HCT116 (cell line): ENCODE results near the gene OR6K3. TPM values are rescaled to one million over a fixed set of nuclear protein-coding genes. Genes with fewer than 3 reads are reported as not detected.
"Not testable (repeated sequence)": the region's sequence is repeated elsewhere in the genome, so short reads cannot be mapped to it uniquely, and the experiment has no call there.

Experiments
- ATAC-seq: fragments of 200-7000 bp; cut with Tn5 transposase; 2 replicates; pipeline ENCODE4 v1.9.1; 2020; ENCODE audit warnings: mild to moderate bottlenecking, moderate library complexity
- BruUV-seq: library from RNA; stranded (reverse); fragments of 400-500 nt; replicated peaks from 2 replicates; lab custom pipeline; 2021; lab: Mats Ljungman, UMichigan
- CTCF ChIA-PET: fragments of 300-600 bp; sonication (Branson Sonifier 250); formaldehyde crosslinking; loops from one replicate; lab custom pipeline; 2021; ENCODE audit warnings: antibody characterized with exemption; lab: Charles Lee
- POLR2A ChIA-PET: fragments of 300-600, 350-600 bp; sonication (Branson Sonifier 250); formaldehyde crosslinking; loops from one replicate; lab custom pipeline; 2021; ENCODE audit warnings: antibody characterized with exemption; lab: Charles Lee
- RAD21 ChIA-PET, 2 experiments: fragments of 300-600 bp; sonication (Branson Sonifier 250); formaldehyde crosslinking; loops; one replicate each; lab custom pipeline; 2023; ENCODE audit warnings: low total read pairs in 2 of 2; ENCODE audit not compliant: uncharacterized antibody in 2 of 2, unreplicated experiment in 2 of 2, low non-redundant PET in 1 of 2; lab: Charles Lee
- DNase-seq: peaks from one replicate; pipeline ENCODE4 v3.0.0-alpha.2; 2010; ENCODE audit warnings: low read depth, low spot score
- H2AFZ ChIP-seq: fragments of 200-600 bp; shearing (Covaris generic), sonication (generic); 2 replicates; pipeline ENCODE4 v1.6.1; 2017; ENCODE audit warnings: low read depth, mixed run types, mixed read lengths, antibody characterized with exemption, low read length; ENCODE audit not compliant: poor library complexity, severe bottlenecking
- H3K27ac ChIP-seq: 2 replicates; pipeline ENCODE4 v1.5.1; 2012; ENCODE audit warnings: low read depth, low read length
- H3K27me3 ChIP-seq: fragments of 200-600 bp; sonication (generic); 2 replicates; pipeline ENCODE4 v1.6.1; 2016; ENCODE audit warnings: mixed run types, low read length, mixed read lengths; ENCODE audit not compliant: insufficient read depth
- H3K36me3 ChIP-seq, 2 experiments: fragments of 200-500 bp in 1 of 2; fragments of 200-600 bp in 1 of 2; sonication (Bioruptor generic) in 1 of 2; sonication (generic) in 1 of 2; 2 replicates each; pipeline versions ENCODE4 v1.5.1 to v1.6.1; 2014 to 2016; ENCODE audit warnings: low read length in 2 of 2, inconsistent platforms in 1 of 2, mixed read lengths in 1 of 2, mixed run types in 1 of 2; ENCODE audit not compliant: insufficient read depth in 2 of 2, control insufficient read depth in 1 of 2
- H3K4me1 ChIP-seq, 2 experiments: fragments of 200-600 bp in 1 of 2; sonication (generic) in 1 of 2; 2 replicates each; pipeline versions ENCODE4 v1.5.1 to v1.6.1; 2012 to 2017; ENCODE audit warnings: low read length in 2 of 2, inconsistent platforms in 1 of 2, mild to moderate bottlenecking in 1 of 2, mixed read lengths in 1 of 2, mixed run types in 1 of 2, moderate library complexity in 1 of 2; ENCODE audit not compliant: insufficient read depth in 2 of 2, control insufficient read depth in 1 of 2
- H3K4me2 ChIP-seq: fragments of 200-600 bp; sonication (generic); 2 replicates; pipeline ENCODE4 v1.6.1; 2017; ENCODE audit warnings: mixed run types, low read length, mixed read lengths
- H3K4me3 ChIP-seq, 2 experiments: fragments of 200-600 bp in 1 of 2; sonication (generic) in 1 of 2; replicated peaks in 1 of 2; 2 replicates each; pipeline ENCODE4 v1.5.1; 2011 to 2016; ENCODE audit warnings: low read length in 2 of 2, control low read depth in 1 of 2, low read depth in 1 of 2, mild to moderate bottlenecking in 1 of 2, mixed read lengths in 1 of 2, mixed run types in 1 of 2
- H3K79me2 ChIP-seq: fragments of 200-600 bp; sonication (generic); 2 replicates; pipeline ENCODE4 v1.6.1; 2017; ENCODE audit warnings: mild to moderate bottlenecking, mixed run types, low read length, moderate library complexity, mixed read lengths; ENCODE audit not compliant: insufficient read depth
- H3K9ac ChIP-seq: fragments of 200-600 bp; sonication (generic); 2 replicates; pipeline ENCODE4 v1.6.1; 2016; ENCODE audit warnings: low read length, mixed read lengths
- H3K9me2 ChIP-seq: fragments of 200-600 bp; sonication (generic), shearing (Covaris generic); 2 replicates; pipeline ENCODE4 v1.6.1; 2017; ENCODE audit warnings: mixed run types, mild to moderate bottlenecking, moderate library complexity; ENCODE audit not compliant: insufficient read depth
- H3K9me3 ChIP-seq, 2 experiments: fragments of 200-500 bp in 1 of 2; fragments of 200-600 bp in 1 of 2; sonication (Bioruptor generic) in 1 of 2; sonication (generic) in 1 of 2; 2 replicates each; pipeline ENCODE4 v1.6.1; 2014 to 2017; ENCODE audit warnings: low read length in 2 of 2, mixed read lengths in 2 of 2, inconsistent platforms in 1 of 2, low read depth in 1 of 2, mild to moderate bottlenecking in 1 of 2, mixed run types in 1 of 2, moderate library complexity in 1 of 2; ENCODE audit not compliant: control insufficient read depth in 1 of 2, insufficient read depth in 1 of 2
- H4K20me1 ChIP-seq: fragments of 200-600 bp; sonication (generic), shearing (Covaris generic); 2 replicates; pipeline ENCODE4 v1.6.1; 2017; ENCODE audit warnings: mixed run types, mild to moderate bottlenecking, moderate library complexity; ENCODE audit not compliant: insufficient read depth
- CBX3 ChIP-seq: IDR thresholded peaks from 2 replicates; pipeline ENCODE4 v1.6.1; 2012; ENCODE audit warnings: low read depth
- EZH2 ChIP-seq: fragments of 200-600 bp; sonication (generic); IDR thresholded peaks from 2 replicates; pipeline ENCODE4 v1.6.1; 2017; ENCODE audit warnings: antibody characterized with exemption, mixed run types
- EZH2phosphoT487 ChIP-seq: fragments of 200-600 bp; IDR thresholded peaks from 2 replicates; pipeline ENCODE4 v1.6.1; 2018; ENCODE audit warnings: antibody characterized with exemption, borderline replicate concordance
- FOSL1 ChIP-seq: IDR thresholded peaks from 2 replicates; pipeline ENCODE4 v1.6.1; 2012; ENCODE audit warnings: low read depth
- JUND ChIP-seq: IDR thresholded peaks from 2 replicates; pipeline ENCODE4 v1.6.1; 2012
- POLR2AphosphoS5 ChIP-seq: IDR thresholded peaks from 2 replicates; pipeline ENCODE4 v1.6.1; 2011; ENCODE audit warnings: mild to moderate bottlenecking, low read depth, low read length, moderate library complexity
- SIN3A ChIP-seq: IDR thresholded peaks from 2 replicates; pipeline ENCODE4 v1.6.1; 2012; ENCODE audit warnings: low read depth
- SP1 ChIP-seq: IDR thresholded peaks from 2 replicates; pipeline ENCODE4 v1.6.1; 2012; ENCODE audit warnings: low read depth
- SRF ChIP-seq: IDR thresholded peaks from 2 replicates; pipeline ENCODE4 v1.6.1; 2012; ENCODE audit warnings: low read depth
- TCF7L2 ChIP-seq: IDR thresholded peaks from 2 replicates; pipeline ENCODE4 v1.7.0; 2011; ENCODE audit warnings: borderline replicate concordance, inconsistent platforms; ENCODE audit not compliant: insufficient read depth, insufficient read length; ENCODE audit errors: extremely low read depth
- YY1 ChIP-seq: IDR thresholded peaks from 2 replicates; pipeline ENCODE4 v1.6.1; 2011; ENCODE audit warnings: low read length, low read depth, moderate library complexity, mild to moderate bottlenecking; ENCODE audit not compliant: insufficient replicate concordance; ENCODE audit errors: extremely low read depth
- ZFX ChIP-seq: fragments of 450-650 bp; IDR thresholded peaks from 2 replicates; pipeline ENCODE4 v1.6.1; 2017
- ZNF274 ChIP-seq: fragments of 200-500 bp; sonication (Bioruptor generic); IDR thresholded peaks from 2 replicates; pipeline ENCODE4 v1.6.1; 2014; ENCODE audit warnings: mild to moderate bottlenecking, low read depth, low read length, inconsistent platforms
- intact Hi-C: fragments of 100-400 bp; cut with micrococcal nuclease; formaldehyde crosslinking; loops from 2 replicates; pipeline ENCODE4 v1.10.0; 2022
- total RNA-seq: library from RNA; stranded (reverse); gene quantifications from one replicate; pipeline ENCODE4 v1.2.1, GENCODE V29; 2021; ENCODE audit not compliant: unreplicated experiment
- TF ChIP-seq, protein P1 (sequence below): IDR thresholded peaks from 2 replicates; pipeline ENCODE4 v1.6.1; 2012; ENCODE audit warnings: low read depth
- TF ChIP-seq, protein P2 (sequence below): IDR thresholded peaks from 2 replicates; pipeline ENCODE4 v1.6.1; 2012
- TF ChIP-seq, protein P3 (sequence below), 3 experiments: fragments of 200-600 bp in 1 of 3; sonication (generic) in 1 of 3; IDR thresholded peaks in 2 of 3; conservative IDR thresholded peaks in 1 of 3; 2 replicates each; pipeline ENCODE4 v1.5.1; 2012 to 2017; ENCODE audit warnings: low read depth in 2 of 3, low read length in 2 of 3, antibody characterized with exemption in 1 of 3, borderline replicate concordance in 1 of 3, control low read depth in 1 of 3, mild to moderate bottlenecking in 1 of 3, mixed read lengths in 1 of 3, mixed run types in 1 of 3, moderate library complexity in 1 of 3; ENCODE audit not compliant: insufficient read depth in 1 of 3

The OR6K3 gene
- total RNA-seq, 1 experiment from 2014 or later = not detected

DNA sequence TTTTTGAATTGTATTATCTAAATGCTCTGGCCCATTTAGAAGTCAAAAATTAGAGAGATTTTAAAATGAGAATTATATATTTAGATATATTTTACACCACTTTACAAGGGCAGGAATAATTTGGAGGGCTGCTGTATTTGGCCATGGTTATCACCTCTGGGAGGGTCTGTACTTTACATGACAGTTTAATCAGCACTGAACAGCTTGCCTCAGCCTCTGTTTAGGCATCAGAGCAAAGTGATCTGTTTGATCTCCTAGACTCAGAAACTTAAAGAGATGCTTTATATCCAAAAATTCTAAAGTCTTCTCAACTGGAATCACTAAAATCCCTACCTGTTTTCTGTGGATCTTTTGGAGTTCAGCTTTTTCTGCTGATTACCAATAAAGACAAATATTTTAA, 28.6 kb downstream of the OR6K3 start:
- ATAC-seq (no peak), DNase-seq (no peak)
- Histone ChIP-seq H3K9ac (no peak overlapping the region), H3K27me3 (no peaks in the 10 kb centered on the region), H3K27ac (no peak overlapping the region), H4K20me1 (no peaks in the 10 kb centered on the region; the same call in 1 of the 2 replicates), H3K4me3 (no peak overlapping the region), H3K4me2 (no peak overlapping the region), H3K9me3 (no peaks in the 10 kb centered on the region), H2AFZ (no peak overlapping the region), H3K9me2 (no peaks in the 10 kb centered on the region), H3K79me2 (no peaks in the 10 kb centered on the region), H3K36me3 (no peaks in the 10 kb centered on the region), H3K4me1 (no peaks in the 10 kb centered on the region)
- ChIA-PET POLR2A (no interaction called here), CTCF (no interaction called here), RAD21 (no interaction called here)
- intact Hi-C loops = no loop called here
- BruUV-seq = no TSS peak
- TF ChIP-seq TCF7L2 (no peak), EZH2phosphoT487 (no peak), ZFX (no peak), ZNF274 (no peak), SIN3A (no peak), SP1 (no peak), POLR2AphosphoS5 (no peak), SRF (no peak), EZH2 (no peak), FOSL1 (no peak), CBX3 (no peak), JUND (no peak), YY1 (no peak)
- TF ChIP-seq, protein P1, sequence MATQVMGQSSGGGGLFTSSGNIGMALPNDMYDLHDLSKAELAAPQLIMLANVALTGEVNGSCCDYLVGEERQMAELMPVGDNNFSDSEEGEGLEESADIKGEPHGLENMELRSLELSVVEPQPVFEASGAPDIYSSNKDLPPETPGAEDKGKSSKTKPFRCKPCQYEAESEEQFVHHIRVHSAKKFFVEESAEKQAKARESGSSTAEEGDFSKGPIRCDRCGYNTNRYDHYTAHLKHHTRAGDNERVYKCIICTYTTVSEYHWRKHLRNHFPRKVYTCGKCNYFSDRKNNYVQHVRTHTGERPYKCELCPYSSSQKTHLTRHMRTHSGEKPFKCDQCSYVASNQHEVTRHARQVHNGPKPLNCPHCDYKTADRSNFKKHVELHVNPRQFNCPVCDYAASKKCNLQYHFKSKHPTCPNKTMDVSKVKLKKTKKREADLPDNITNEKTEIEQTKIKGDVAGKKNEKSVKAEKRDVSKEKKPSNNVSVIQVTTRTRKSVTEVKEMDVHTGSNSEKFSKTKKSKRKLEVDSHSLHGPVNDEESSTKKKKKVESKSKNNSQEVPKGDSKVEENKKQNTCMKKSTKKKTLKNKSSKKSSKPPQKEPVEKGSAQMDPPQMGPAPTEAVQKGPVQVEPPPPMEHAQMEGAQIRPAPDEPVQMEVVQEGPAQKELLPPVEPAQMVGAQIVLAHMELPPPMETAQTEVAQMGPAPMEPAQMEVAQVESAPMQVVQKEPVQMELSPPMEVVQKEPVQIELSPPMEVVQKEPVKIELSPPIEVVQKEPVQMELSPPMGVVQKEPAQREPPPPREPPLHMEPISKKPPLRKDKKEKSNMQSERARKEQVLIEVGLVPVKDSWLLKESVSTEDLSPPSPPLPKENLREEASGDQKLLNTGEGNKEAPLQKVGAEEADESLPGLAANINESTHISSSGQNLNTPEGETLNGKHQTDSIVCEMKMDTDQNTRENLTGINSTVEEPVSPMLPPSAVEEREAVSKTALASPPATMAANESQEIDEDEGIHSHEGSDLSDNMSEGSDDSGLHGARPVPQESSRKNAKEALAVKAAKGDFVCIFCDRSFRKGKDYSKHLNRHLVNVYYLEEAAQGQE = no peak
- TF ChIP-seq, protein P2, sequence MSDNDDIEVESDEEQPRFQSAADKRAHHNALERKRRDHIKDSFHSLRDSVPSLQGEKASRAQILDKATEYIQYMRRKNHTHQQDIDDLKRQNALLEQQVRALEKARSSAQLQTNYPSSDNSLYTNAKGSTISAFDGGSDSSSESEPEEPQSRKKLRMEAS = no peak
- TF ChIP-seq, protein P3, sequence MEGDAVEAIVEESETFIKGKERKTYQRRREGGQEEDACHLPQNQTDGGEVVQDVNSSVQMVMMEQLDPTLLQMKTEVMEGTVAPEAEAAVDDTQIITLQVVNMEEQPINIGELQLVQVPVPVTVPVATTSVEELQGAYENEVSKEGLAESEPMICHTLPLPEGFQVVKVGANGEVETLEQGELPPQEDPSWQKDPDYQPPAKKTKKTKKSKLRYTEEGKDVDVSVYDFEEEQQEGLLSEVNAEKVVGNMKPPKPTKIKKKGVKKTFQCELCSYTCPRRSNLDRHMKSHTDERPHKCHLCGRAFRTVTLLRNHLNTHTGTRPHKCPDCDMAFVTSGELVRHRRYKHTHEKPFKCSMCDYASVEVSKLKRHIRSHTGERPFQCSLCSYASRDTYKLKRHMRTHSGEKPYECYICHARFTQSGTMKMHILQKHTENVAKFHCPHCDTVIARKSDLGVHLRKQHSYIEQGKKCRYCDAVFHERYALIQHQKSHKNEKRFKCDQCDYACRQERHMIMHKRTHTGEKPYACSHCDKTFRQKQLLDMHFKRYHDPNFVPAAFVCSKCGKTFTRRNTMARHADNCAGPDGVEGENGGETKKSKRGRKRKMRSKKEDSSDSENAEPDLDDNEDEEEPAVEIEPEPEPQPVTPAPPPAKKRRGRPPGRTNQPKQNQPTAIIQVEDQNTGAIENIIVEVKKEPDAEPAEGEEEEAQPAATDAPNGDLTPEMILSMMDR (IDR thresholded peaks at IDR 0.05 in 2 of 3, conservative IDR thresholded peaks at IDR 0.05 in 1 of 3; ENCODE audit: borderline replicate concordance in 1 of 3, insufficient read depth in 1 of 3, low read depth in 2 of 3, low read length in 2 of 3) = no peak

DNA sequence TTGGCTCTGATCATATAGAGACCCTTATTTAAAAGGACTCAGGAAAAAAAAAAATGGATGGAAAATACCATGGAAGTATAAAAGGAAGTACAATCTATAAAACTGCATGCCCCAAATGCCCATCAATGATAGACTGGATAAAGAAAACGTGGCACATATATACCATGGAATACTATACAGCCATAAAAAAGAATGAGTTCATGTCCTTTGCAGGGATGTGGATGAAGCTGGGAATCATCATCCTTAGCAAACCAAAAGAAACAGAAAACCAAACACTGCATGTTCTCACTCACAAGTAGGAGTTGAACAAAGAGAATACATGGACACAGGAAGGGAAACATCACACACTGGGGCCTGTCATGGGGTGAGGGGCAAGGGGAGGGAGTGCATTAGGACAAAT, 29.4 kb downstream of the OR6K3 start:
- BruUV-seq, H3K9me2 ChIP-seq, RAD21 ChIA-PET: not testable (repeated sequence)

More for the DNA sequence above, 29.4 kb downstream of the OR6K3 start:
- POLR2A ChIA-PET, H2AFZ ChIP-seq, H3K27me3 ChIP-seq, H3K4me1 ChIP-seq, H3K9me3 ChIP-seq, H3K79me2 ChIP-seq, H4K20me1 ChIP-seq, DNase-seq, H3K9ac ChIP-seq, H3K4me2 ChIP-seq, H3K27ac ChIP-seq, ATAC-seq, H3K4me3 ChIP-seq, H3K36me3 ChIP-seq, intact Hi-C loops, CTCF ChIA-PET: not testable (repeated sequence)
